ENCODE results near the gene FUBP3.

Gene FUBP3, protein sequence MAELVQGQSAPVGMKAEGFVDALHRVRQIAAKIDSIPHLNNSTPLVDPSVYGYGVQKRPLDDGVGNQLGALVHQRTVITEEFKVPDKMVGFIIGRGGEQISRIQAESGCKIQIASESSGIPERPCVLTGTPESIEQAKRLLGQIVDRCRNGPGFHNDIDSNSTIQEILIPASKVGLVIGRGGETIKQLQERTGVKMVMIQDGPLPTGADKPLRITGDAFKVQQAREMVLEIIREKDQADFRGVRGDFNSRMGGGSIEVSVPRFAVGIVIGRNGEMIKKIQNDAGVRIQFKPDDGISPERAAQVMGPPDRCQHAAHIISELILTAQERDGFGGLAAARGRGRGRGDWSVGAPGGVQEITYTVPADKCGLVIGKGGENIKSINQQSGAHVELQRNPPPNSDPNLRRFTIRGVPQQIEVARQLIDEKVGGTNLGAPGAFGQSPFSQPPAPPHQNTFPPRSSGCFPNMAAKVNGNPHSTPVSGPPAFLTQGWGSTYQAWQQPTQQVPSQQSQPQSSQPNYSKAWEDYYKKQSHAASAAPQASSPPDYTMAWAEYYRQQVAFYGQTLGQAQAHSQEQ

DNA sequence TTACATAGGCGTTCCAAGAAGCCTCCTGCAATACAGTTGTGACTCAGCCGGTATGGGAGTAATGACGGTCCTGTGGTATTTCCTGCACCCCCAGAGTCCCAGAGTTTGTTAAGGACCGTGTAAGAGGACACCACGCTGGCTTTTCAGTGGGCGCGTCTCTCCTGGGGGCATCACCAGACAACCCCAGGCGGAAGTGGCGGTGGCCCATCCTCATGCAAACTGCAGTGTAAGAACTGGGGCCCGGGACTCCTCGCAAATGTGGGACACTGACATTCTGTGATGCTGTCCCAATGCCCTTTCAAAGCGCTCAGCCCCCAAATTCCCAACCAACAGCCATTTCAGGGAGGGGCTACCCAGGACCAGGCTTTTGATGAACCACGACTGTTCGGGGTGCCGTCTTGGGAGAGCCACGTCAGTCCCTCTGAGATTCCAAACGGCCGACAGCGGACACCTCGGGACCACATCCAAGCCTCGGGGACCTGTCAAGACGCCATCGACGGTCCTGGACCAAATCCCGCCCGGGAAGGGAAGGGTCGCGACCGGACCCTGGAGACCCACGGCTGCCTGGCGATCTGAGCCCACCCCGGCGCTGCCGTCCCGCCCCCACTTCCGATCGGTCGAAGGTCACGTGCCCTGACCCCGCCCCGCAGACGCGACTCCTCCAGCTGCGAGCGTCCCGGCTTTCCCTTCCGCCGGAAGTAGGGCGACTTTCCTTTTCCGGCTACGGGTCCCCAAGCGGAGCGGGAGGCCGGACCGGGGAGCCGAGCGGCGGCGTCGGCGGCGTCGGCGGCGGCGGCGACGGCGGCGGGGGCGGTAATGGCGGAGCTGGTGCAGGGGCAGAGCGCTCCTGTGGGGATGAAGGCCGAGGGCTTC lies at the start of gene FUBP3:
TSS of gene FUBP3 (plus strand) at position 713 of the 873 bp plus-strand sequence. CDS start at position 817, 104 bp downstream.
- peak; percentile 94 for DNase-seq (ENCODE audit: low spot score)

DNA sequence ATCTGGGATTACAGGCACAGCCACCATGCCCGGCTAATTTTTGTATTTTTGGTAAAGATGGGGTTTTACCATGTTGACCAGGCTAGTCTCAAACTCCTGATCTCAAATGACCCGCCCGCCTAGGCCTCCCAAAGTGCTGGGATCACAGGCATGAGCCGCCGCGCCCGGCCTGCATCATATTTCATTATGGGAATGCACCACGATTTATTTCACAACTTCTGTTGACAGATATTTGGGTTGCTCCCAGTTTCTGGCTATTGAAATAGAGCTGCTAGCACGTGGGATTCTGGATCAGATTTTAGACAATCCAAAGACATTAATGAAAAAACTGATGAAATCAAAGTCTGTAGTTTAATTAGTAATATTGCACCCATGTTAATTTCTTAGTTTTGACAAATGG lies 48.4 kb upstream of the FUBP3 start:
- DNase-seq (ENCODE audit: low spot score) = no peak

DNA sequence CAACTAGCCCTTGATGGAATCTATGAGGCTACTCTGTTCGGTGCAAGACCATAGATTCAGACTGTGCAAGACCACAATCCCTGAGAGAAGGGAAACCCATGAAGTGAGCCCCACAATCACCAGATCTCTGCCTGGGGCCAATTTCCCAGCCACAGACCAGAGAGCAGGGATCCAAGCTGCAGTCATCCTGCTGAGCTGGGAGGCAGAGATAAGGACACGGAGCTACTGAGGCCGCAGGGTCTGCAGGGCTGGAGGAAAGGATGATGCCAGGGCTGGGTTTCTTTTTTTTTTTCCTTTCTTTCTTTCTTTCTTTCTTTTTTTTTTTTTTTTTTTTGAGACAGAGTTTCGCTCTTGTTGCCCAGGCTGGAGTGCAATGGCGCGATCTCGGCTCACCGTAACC lies 47.7 kb upstream of the FUBP3 start:
- no peak for DNase-seq (ENCODE audit: low spot score)

DNA sequence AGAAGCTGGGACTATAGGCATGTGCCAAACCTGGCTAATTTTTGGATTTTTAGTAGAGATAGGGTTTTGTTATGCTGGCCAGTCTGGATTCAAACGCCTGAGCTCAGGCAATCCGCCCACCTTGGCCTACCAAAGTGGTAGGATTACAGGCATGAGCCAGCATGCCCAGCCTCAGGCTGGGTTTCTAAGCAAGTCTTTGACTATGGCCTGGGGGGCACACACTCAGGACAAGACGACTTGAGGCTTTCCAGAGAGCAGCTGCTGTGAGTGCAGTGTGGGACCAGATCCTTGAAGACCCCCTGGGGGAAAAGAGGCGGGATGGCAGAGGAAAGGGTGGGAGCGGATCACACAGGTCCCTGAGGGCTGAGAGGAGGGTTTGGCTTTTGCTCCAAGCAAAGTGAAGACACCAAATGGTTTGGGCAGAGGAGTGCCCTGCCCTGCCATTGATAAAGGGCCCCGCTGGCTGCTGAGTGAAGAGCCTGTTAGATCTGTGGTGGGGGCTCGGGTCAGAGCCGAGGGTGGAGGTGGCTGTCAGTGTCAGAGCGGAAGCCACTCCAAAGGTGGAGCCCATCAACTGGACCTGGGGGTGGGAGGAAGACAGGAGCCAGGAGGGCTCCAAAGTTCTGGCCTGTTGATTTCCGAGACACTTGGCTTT lies 46.8 kb upstream of the FUBP3 start:
- DNase-seq (ENCODE audit: low spot score) = no peak

DNA sequence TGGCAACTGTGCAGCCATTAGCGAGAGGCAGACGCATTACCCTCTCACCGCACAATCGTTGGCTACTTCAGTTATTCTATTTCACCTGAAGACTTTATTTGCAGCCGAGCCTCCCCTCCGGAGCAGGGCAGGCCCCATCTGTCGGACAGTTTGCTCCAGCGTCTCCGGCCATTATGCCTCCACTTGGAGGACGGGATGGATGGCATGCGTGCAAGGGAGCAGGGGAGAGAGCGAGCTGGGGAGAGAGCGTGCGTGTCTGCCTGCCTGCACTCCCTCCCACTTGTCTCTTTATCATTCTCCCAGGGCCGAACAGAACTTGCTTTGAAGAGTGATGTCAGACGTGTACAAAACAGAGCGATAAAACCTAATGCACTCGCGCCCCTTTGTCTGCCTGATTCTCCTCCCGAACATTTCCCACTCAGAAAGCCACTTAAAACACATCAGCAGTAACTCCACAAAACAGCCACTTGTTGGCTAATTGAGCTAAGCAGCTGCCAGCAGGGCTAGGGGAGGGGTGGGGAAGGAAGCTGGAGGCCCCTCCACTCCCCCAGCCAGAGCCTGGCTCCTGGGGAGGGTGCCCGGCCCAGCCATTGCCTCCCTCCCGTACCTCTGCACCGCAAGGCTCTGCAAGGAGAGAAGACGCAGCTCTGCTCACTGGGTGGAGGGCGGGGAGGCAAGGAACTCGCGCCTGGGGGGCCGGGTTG lies 43.4 kb upstream of the FUBP3 start:
- no peak for DNase-seq (ENCODE audit: low spot score)

DNA sequence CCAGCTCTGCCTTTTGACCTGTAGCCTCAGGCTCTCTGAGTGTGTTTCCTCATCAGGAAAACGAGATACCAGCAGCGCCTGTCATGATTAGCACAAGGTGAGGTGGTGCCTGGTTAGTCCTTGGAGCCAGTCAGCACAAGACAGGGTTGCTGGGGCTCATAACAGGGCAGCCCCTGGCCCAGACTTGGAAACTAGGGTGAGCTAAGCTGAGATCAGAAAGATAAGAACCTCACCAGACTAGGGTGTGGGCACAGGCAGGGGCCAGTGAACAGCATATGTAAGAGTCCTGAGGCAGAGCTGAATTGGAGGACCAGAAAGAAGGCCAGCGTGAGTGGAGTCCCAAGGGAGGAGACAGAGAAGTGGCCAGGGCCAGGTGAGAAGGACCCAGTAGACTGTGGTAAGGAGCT lies 42.7 kb upstream of the FUBP3 start:
- DNase-seq (ENCODE audit: low spot score) = no peak

DNA sequence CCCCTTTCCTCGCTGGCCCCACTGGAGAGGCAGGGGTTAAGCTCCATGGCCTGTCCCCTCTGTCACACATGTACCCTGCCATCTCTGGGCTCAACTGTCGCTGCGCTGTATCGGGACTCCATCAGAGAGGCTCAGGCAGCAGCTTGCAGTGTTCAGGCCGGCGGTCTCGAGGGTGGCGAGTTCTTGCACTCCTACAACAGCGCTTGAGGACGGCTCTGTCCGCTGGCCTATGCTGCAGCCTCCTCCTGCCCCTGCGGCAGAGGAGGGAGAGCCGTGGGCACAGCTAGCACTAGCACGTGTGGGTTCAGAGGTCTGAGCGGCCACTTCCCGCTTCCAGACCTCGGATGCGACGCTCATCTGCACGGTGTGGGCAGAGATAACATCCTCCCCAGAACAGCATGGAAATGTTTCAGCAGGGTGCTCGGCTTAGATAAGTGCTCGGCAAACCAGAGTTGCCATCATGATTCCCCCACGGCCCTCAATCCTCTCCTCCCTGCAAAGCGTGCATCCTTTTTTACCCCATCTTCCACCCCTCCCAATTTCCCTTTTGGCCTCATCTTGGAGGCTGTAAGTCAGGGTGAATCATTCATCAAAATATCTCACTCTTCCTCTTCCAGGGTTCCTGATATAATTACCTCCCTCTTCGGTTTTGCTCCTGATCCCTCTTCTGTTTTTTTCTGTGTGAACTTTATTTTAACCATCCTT lies 41.9 kb upstream of the FUBP3 start:
- no peak for DNase-seq (ENCODE audit: low spot score)

DNA sequence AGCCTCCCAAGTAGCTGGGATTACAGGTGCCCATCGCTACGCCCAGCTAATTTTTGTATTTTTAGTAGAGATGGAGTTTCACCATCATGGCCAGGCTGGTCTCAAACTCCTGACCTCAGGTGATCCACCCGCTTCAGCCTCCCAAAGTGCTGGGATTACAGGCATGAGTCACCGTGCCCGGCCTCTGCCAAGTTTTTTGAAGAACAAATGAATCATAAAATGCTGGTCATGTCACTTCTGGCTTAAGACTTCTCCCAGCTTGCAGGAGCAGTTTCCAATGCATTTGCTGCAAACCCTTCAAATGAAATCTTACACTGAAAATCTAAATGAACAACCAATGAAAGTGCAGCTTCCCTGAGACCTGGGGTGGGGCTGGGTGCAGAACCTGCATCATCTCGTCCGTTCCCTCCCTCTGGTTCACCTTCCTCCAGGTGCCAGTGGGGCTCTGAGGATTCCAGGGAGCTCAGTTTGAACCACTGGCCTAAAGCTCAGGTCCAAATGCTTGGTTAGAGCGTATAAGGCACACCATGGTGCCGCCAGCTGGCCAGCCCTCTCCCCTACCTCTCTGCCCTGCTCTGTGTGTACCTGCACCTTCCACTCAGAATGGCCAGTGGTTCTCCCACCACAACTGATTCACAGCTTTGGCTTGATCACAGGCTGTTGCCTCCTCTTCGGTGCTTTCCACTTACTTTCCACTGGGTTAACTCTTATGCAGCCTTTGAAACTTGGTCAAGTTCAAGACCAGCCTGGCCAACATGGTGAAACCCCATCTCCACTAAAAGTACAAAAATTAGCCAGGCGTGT lies 39.8 kb upstream of the FUBP3 start:
- no peak for DNase-seq (ENCODE audit: low spot score)

DNA sequence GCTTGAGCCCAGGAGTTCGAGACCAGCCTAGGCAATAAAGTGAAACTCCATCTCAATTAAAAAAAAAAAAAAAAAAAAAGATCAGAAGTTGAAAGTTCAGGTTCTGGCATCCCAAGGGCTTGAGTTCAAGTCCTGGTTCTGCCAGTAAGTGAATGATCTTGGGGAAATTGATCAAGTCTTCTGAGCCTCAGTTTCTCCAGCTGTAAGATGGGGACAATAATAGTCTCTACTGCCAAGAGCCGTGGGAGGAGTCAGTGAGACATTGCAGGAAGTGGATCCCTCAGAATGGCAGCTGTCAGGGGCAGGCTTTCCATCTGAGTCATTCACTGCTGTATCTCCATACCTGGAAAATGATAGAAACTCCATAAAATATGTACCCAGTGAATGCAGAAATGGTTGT lies 37.8 kb upstream of the FUBP3 start:
- DNase-seq (ENCODE audit: low spot score) = no peak

DNA sequence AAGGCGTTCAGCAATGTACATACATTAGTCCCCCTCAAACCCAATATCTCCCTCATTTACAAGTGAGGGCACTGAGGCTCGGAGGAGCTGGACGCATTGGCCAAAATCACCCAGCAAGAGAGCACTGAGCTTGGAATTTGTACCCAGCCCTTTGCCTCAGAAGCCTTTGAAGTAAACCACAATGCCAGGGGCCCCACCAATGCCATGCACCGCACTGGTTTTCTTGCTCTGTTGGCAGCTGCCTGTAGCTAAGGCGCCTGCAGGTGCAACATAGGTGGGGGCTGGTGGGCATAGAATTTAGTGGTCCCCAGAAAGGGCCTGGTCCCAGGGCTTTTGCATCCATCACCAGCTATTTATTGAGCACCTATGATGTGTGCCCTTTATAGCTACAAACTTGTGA lies 37.3 kb upstream of the FUBP3 start:
- no peak for DNase-seq (ENCODE audit: low spot score)

DNA sequence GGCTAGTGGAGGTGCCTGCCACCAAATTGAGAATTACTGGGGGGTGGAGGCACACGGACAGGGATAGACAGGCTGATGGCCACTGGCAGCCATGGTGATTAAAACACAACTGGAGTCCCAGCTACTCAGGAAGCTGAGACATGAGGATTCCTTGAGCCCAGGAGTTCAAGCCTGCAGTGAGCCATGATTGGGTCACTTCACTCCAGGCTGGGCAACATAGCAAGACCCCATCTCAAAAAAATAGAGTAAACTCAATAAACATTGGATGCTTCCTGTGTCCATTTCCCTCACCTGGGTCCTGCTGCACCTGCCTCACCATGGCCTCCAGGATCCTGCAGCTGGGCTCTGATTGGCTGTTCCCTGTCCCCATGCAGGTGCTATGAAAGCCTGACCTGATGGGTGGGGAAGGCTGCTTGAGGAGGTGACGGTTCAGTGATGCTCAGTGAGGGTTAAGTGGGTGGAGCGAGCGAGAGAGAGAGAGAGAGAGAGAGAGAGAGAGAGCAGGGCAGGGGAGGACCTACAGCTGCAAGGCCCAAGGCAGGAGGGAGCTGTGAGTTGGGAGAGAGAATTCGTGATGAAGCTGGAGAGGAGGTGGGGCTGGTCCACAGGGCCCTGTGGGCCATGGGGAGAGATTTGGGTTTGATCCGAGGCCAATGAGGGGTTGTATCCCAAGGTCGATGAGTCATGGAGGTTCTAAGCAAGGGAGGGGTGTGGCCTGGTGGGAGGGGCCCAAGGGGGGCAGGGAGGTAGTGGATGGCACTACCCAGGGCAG lies 36.7 kb upstream of the FUBP3 start:
- no peak for DNase-seq (ENCODE audit: low spot score)

DNA sequence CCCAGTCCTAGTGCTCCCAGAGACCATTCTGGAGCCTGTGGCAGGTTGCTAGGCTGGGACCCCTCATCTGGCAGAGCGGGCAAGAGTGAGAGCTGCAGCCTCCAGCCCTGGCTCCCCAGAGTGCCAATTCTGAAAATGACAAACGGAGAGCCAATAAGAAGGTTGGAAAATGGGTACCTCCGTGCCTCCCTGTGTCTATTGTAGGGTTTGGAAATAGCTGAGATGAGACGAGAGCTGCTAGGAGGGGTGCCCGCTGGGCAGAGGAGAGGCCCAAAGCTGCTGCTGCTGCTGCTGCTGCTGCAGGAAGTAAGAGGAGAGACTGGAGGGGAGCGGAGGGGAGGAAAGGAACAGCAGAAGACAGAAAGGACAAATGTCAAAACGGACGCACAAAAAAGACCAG lies 36.0 kb upstream of the FUBP3 start:
- no peak for DNase-seq (ENCODE audit: low spot score)

DNA sequence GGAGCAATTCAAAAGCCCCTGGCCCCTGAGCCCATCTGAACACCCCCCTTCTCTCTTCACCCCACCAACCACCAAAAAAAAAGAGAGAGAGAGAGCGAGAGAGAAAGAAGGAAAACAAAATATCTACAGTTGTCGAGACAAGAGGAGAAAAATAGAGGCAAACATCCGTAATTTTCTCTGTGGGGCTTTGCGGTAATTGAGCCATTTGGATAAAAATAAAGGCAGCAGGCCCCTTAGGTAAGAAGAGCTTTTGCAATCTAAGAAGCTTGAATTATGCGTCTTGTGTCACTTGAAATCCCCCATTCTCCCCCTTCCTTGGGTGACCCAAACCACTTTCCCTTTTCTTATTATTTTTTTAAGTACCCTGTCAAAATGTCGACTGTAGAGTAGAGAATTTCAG lies 35.5 kb upstream of the FUBP3 start:
- DNase-seq (ENCODE audit: low spot score) = no peak

DNA sequence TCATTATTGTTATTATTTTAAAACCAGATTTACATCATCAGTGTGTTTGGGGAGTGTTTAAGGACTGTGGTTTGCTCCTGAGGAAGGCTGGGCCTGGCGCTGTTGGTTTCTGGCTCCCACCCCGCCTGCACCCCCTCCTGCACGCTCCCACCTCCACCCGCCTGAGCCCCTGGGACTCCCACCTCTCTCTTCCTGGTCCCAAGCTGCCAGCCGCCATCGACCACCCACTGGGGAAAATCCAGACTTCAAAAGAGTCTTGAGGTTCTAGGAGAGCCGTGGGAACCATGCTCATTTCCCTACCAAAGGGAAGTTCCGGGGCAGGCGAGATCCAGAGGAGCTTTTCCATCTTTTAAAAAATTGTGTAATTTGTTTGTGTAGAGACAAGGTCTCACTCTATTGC lies 35.0 kb upstream of the FUBP3 start:
- DNase-seq (ENCODE audit: low spot score) = no peak

DNA sequence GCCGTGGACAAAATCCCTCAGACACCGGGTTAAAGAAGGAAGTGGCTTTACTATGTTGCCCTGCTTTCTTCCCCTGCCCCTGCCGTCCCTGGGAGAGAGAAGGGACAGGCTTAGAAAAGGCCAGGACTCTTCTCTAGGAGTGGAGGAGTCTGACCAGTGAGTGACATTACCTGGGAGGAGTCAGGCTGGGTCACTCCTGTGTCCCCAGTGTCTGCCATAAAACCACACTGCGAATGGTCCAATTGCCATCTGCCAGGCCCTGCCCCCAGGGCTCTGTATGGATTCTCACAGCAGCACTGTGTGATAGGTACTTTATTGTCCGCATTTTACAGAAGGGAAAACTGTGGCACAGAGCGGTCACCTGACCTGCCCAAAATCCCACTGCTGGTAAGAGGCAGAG lies 31.3 kb upstream of the FUBP3 start:
- no peak for DNase-seq (ENCODE audit: low spot score)

DNA sequence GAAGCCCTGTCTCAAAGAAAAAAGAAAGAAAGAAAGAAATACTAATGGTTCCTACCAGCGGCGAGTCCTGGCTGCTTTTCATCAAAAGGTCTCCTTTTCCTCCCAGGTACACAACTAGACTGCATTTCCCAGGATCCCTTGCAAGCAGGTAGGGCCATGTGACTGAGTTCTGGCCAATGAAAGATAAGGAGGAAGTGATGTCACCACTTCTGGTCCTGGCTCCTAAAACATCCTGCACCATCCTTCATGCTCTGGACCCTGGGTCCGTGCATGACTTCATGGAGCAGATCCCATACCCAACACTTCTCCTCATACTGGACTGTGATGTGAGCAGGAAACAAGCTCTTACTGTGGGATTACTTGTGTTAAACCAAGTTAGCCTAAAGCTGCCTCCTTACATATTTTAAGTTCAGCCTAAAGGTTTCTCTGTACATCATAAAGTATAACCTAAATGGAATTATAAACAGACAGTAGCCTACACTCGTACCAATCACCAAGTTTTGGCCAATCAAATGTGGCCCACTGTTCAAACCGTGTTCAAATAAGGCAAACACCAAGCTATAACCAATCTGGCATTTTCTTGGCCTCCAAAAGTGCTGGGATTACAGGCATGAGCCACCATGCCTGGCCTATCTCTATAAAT lies 30.2 kb upstream of the FUBP3 start:
- no peak for DNase-seq (ENCODE audit: low spot score)

DNA sequence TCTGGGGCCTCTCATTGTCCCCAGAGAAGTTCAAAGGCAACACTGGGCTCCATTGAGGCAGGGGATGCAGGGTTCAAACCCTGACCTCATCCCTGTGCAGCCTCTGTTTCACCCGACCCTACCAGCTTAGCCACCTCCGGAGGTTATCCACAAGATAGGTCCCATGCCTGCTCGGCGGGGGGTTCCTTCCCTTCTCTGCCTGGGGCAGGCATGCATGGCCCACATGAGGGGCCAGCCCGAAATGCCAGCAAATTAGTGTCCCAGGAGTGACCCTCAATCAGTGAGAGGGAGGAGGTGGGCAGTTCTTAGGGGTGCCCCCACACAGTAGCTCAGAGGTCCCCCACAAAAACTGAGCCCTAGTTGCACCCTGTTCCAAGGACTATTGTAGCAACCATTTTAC lies 24.8 kb upstream of the FUBP3 start:
- no peak for DNase-seq (ENCODE audit: low spot score)

DNA sequence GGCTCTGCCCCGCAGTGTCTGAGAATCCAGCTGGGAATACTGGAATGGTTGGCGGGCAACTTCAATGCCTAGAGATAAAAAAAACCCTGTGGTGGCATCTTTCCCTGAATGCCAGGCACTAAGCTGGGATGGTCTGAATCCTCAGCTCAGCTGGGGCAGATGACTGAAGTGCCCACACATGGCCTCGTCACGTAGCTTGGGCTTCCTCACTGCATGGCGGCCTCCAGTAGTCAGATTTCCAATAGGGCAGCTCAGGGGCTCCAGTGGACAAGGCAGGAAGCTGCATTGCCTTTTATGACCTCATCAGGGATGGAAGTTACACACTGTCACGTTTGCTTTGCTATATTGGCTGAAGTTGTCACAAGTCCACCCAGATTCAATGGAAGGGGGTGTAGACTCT lies 24.3 kb upstream of the FUBP3 start:
- no peak for DNase-seq (ENCODE audit: low spot score)

DNA sequence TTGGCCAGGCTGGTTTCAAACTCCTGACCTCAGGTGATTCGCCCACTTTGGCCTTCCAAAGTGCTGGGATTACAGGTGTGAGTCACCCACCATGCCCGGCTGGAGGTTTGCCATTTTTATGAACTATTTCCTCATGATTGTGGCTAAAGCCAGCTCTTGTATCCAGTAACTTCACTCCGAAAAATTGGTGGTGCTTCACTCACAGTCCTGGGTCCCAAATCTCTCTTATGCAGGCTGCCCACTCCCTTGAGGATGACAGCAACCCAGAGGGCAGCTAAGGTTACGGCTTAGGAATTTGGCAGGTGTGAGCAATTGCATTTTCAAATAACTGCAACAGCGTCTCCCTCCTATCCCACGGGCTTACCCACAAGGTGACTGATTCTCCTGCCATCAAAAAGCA lies 23.4 kb upstream of the FUBP3 start:
- DNase-seq (ENCODE audit: low spot score) = no peak

Measured in ecto neural progenitor cell (in vitro differentiated cells).